Measurements from ENCODE around the gene UIMC1.

DNA sequence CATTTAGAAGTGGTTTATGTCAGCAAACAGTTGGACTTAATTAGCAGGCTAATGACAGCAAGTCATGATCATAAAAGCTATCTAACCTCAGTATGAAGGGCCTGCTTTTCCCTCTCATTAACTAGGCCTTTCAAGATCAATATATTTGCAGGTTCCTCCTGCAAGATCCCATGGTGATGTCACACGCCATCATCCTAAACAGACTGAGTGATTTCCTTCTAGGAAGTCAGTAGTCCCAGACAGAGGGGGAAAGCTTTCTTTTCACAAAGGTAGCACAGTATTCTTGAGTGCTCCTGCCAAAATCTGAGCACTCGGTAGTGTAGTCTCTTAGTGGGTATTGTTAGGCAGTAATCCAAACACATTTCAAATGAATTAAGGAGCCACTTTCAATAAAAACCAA lies 52.5 kb downstream of the UIMC1 start:
- TF ChIP-seq, protein P1, sequence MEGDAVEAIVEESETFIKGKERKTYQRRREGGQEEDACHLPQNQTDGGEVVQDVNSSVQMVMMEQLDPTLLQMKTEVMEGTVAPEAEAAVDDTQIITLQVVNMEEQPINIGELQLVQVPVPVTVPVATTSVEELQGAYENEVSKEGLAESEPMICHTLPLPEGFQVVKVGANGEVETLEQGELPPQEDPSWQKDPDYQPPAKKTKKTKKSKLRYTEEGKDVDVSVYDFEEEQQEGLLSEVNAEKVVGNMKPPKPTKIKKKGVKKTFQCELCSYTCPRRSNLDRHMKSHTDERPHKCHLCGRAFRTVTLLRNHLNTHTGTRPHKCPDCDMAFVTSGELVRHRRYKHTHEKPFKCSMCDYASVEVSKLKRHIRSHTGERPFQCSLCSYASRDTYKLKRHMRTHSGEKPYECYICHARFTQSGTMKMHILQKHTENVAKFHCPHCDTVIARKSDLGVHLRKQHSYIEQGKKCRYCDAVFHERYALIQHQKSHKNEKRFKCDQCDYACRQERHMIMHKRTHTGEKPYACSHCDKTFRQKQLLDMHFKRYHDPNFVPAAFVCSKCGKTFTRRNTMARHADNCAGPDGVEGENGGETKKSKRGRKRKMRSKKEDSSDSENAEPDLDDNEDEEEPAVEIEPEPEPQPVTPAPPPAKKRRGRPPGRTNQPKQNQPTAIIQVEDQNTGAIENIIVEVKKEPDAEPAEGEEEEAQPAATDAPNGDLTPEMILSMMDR (IDR thresholded peaks at IDR 0.05) = no peak
- TF ChIP-seq POLR2A (IDR thresholded peaks at IDR 0.05) (no peak), POLR2AphosphoS5 (IDR thresholded peaks at IDR 0.05) (no peak), EP300 (IDR thresholded peaks at IDR 0.05) (no peak)

Data from stomach (tissue), 4 donors.